Activated CD8-positive, alpha-beta T cell treated with anti-CD3 and anti-CD28 coated beads for 36 hours (primary cell): Measurements from ENCODE around the gene RSPH4A. TPM values are rescaled to one million over a fixed set of nuclear protein-coding genes. Genes with fewer than 3 reads are reported as not detected.
A peak's percentile ranks its signal among the peaks of the same experiment; 100 is the strongest.

Experiments
- ATAC-seq: fragments of 200-7000 bp; cut with Tn5 transposase; one replicate; pipeline ENCODE4 v1.10.0; 2021; ENCODE audit warnings: mild to moderate bottlenecking, moderate library complexity
- CTCF ChIA-PET: fragments of 350-600 bp; sonication (Branson Sonifier 250); formaldehyde crosslinking; loops from one replicate; lab custom pipeline; 2021; ENCODE audit warnings: antibody characterized with exemption; lab: Charles Lee
- POLR2A ChIA-PET: fragments of 350-600 bp; sonication (Branson Sonifier 250); formaldehyde crosslinking; loops from one replicate; lab custom pipeline; 2021; ENCODE audit warnings: antibody characterized with exemption; lab: Charles Lee
- DNase-seq: peaks from one replicate; pipeline ENCODE4 v3.0.0-alpha.2; 2020
- H3K27ac Mint-ChIP-seq: one replicate; pipeline ENCODE4 v1.8.0; 2021; ENCODE audit warnings: mild to moderate bottlenecking, mixed read lengths
- H3K27me3 Mint-ChIP-seq: one replicate; pipeline ENCODE4 v1.8.0; 2021; ENCODE audit warnings: mixed read lengths
- H3K36me3 Mint-ChIP-seq: one replicate; pipeline ENCODE4 v1.8.0; 2021; ENCODE audit warnings: low read depth, mixed read lengths
- H3K4me1 Mint-ChIP-seq: one replicate; pipeline ENCODE4 v1.8.0; 2021; ENCODE audit warnings: low read depth, mixed read lengths
- H3K4me3 Mint-ChIP-seq: one replicate; pipeline ENCODE4 v1.8.0; 2021; ENCODE audit warnings: mild to moderate bottlenecking, moderate library complexity, mixed read lengths
- H3K9me3 Mint-ChIP-seq: one replicate; pipeline ENCODE4 v1.8.0; 2021; ENCODE audit warnings: mixed read lengths
- CTCF ChIP-seq: fragments of 200-600 bp; IDR thresholded peaks from one replicate; pipeline ENCODE4 v1.8.0; 2022; ENCODE audit warnings: antibody characterized with exemption, mild to moderate bottlenecking
- intact Hi-C: fragments of 100-400 bp; cut with micrococcal nuclease; formaldehyde crosslinking; loops from one replicate; pipeline ENCODE4 v1.10.0; 2022
- total RNA-seq, 2 experiments: library from RNA; stranded (reverse); gene quantifications; one replicate each; pipeline ENCODE4 v1.2.3, GENCODE V29; 2021

The RSPH4A gene
- total RNA-seq, 2 experiments from 2014 or later, result 0.11 TPM; not detected in 1

GRCh38 chr6:116672306-116672705 lies 56.0 kb downstream of the RSPH4A start:
- Mint-ChIP-seq H3K4me1 (peaks cover 1% of the 10 kb centered on the region), H3K27ac (no peak overlapping the region), H3K4me3 (no peak overlapping the region), H3K36me3 (no peaks in the 10 kb centered on the region), H3K27me3 (no peaks in the 10 kb centered on the region), H3K9me3 (no peaks in the 10 kb centered on the region)
- ATAC-seq (no peak), DNase-seq (no peak)
- intact Hi-C loops, result no loop called here
- TF ChIP-seq CTCF, result no peak
- POLR2A ChIA-PET, result interaction anchor here (0.6 to 1.8 kb wide), 2 partner anchors 8 to 99 kb away, joined by 3 to 8 read pairs; partner anchors contain the start of gene KPNA5
- CTCF ChIA-PET, result interaction anchor here (1.5 kb wide), 1 partner anchor 101 kb away, joined by 3 read pairs; the partner anchor contains the start of gene RWDD1

GRCh38 chr6:116676021-116676420 lies 59.7 kb downstream of the RSPH4A start:
- H3K27me3 Mint-ChIP-seq, result no peaks in the 10 kb centered on the region
- CTCF ChIA-PET, result no interaction called here

GRCh38 chr6:116680880-116681672 lies 64.8 kb downstream of the RSPH4A start, which contains the start of gene KPNA5:
Gene KPNA5 (plus strand): TSS chr6:116681211. CDS start chr6:116681335, 124 bp downstream.
- ATAC-seq, result peak; percentile 94
- peaks cover 26% of the 10 kb centered on the region for H3K36me3 Mint-ChIP-seq
- POLR2A ChIA-PET, result interaction anchor here (1.0 to 4.4 kb wide), 4 partner anchors 9 to 426 kb away, joined by 3 to 42 read pairs (median 6); partner anchors contain the start of gene ZUP1
- peak within 1 kb of the TSS; percentile 86 for H3K4me3 Mint-ChIP-seq
- no peaks in the 10 kb centered on the region for H3K27me3 Mint-ChIP-seq
- intact Hi-C loops, result no loop called here
- TF ChIP-seq CTCF, result no peak
- peaks cover 2% of the 10 kb centered on the region for H3K9me3 Mint-ChIP-seq
- CTCF ChIA-PET, result interaction anchor here (1.4 kb wide), 1 partner anchor 10 kb away, joined by 5 read pairs; no protein-coding TSS in a partner anchor
- H3K4me1 Mint-ChIP-seq, result peaks cover 34% of the 10 kb centered on the region
- peak within 1 kb of the TSS; percentile 99 for H3K27ac Mint-ChIP-seq
- peak; percentile 97 for DNase-seq

More at GRCh38 chr6:116676021-116676420, 59.7 kb downstream of the RSPH4A start:
- Mint-ChIP-seq H3K36me3 (no peaks in the 10 kb centered on the region), H3K4me3 (no peak overlapping the region), H3K9me3 (no peaks in the 10 kb centered on the region), H3K4me1 (peaks cover 9% of the 10 kb centered on the region), H3K27ac (no peak overlapping the region)
- DNase-seq, result no peak
- no peak for ATAC-seq
- no peak for TF ChIP-seq CTCF
- intact Hi-C loops, result no loop called here
- POLR2A ChIA-PET, result no interaction called here

GRCh38 chr6:116682334-116682712 lies 66.0 kb downstream of the RSPH4A start:
- peak; percentile 70 for DNase-seq
- intact Hi-C loops, result no loop called here

More at GRCh38 chr6:116682334-116682712, 66.0 kb downstream of the RSPH4A start:
- H3K4me3 Mint-ChIP-seq, result peak overlapping the region; percentile 86
- TF ChIP-seq CTCF, result no peak
- H3K9me3 Mint-ChIP-seq, result peaks cover 2% of the 10 kb centered on the region
- no peaks in the 10 kb centered on the region for H3K27me3 Mint-ChIP-seq
- peaks cover 29% of the 10 kb centered on the region for H3K36me3 Mint-ChIP-seq
- peaks cover 46% of the 10 kb centered on the region for H3K4me1 Mint-ChIP-seq
- H3K27ac Mint-ChIP-seq, result peak overlapping the region; percentile 87
- ChIA-PET CTCF (no interaction called here), POLR2A (interaction anchor here (0.6 to 4.4 kb wide), 4 partner anchors 11 to 21 kb away, joined by 3 to 42 read pairs (median 4); partner anchors contain the start of gene ZUP1)
- peak; percentile 42 for ATAC-seq

Other genes with a start within 250 kb of the RSPH4A start
- gene DSE, start 245.5 kb upstream of the RSPH4A start, total RNA-seq, result 1 to 10 TPM; 5.3 to 5.4 TPM
- gene CALHM6, start 155.1 kb upstream of the RSPH4A start, total RNA-seq, result 10 to 100 TPM; 10.9 to 11.3 TPM
- not detected for gene CALHM5, start 104.8 kb upstream of the RSPH4A start, total RNA-seq
- gene TRAPPC3L, start 70.8 kb upstream of the RSPH4A start, total RNA-seq, result not detected
- not detected for gene CALHM4, start 62.7 kb upstream of the RSPH4A start, total RNA-seq
- 10 to 100 TPM; 44.3 to 46.0 TPM for gene RWDD1, start 45.0 kb upstream of the RSPH4A start, total RNA-seq
- gene ZUP1, start 52.3 kb downstream of the RSPH4A start, total RNA-seq, result 10 to 100 TPM; 25.9 to 28.4 TPM
- 10 to 100 TPM; 10.3 to 10.9 TPM for gene KPNA5, start 64.7 kb downstream of the RSPH4A start, total RNA-seq
- not detected for gene FAM162B, start 149.2 kb downstream of the RSPH4A start, total RNA-seq
- gene GPRC6A, start 212.6 kb downstream of the RSPH4A start, total RNA-seq, result not detected